Measurements from ENCODE around the gene CEP290. TPM values are rescaled to one million over a fixed set of nuclear protein-coding genes. Genes with fewer than 3 reads are reported as not detected.

The CEP290 gene
- total RNA-seq, 1 experiment from 2014 or later, result 12.8 TPM

- no peak overlapping the region for H3K4me3 Mint-ChIP-seq
- H3K23me2 ChIP-seq (ENCODE audit: insufficient read length, low read depth, low read length, poor library complexity, severe bottlenecking), result no peaks in the 10 kb centered on the region
- H3K14ac ChIP-seq (ENCODE audit: insufficient read depth, low read length), result no peak overlapping the region
- no peaks in the 10 kb centered on the region for H3K4me1 Mint-ChIP-seq
- H3K4ac ChIP-seq (ENCODE audit: low read depth, low read length), result no peak overlapping the region
- H3K79me1 ChIP-seq (ENCODE audit: insufficient read depth, low read depth, low read length, poor library complexity, severe bottlenecking), result no peaks in the 10 kb centered on the region
- peaks cover 4 to 32% (median 28%) of the 10 kb centered on the region in 3 experiments; a peak in 6 of 7 replicates for H3K36me3 Mint-ChIP-seq (ENCODE audit: insufficient read depth in 1 of 3, low read depth in 3 of 3)
- no peaks in the 10 kb centered on the region for H3K79me2 ChIP-seq (ENCODE audit: insufficient read depth, low read length)
- no peaks in the 10 kb centered on the region for H3K27me3 ChIP-seq (ENCODE audit: insufficient read depth, low read length)
- TF ChIP-seq, protein P1, sequence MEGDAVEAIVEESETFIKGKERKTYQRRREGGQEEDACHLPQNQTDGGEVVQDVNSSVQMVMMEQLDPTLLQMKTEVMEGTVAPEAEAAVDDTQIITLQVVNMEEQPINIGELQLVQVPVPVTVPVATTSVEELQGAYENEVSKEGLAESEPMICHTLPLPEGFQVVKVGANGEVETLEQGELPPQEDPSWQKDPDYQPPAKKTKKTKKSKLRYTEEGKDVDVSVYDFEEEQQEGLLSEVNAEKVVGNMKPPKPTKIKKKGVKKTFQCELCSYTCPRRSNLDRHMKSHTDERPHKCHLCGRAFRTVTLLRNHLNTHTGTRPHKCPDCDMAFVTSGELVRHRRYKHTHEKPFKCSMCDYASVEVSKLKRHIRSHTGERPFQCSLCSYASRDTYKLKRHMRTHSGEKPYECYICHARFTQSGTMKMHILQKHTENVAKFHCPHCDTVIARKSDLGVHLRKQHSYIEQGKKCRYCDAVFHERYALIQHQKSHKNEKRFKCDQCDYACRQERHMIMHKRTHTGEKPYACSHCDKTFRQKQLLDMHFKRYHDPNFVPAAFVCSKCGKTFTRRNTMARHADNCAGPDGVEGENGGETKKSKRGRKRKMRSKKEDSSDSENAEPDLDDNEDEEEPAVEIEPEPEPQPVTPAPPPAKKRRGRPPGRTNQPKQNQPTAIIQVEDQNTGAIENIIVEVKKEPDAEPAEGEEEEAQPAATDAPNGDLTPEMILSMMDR (conservative IDR thresholded peaks at IDR 0.05), result no peak
- no peak overlapping the region for H2BK120ac ChIP-seq (ENCODE audit: low read depth, low read length, poor library complexity, severe bottlenecking)
- DNase-seq, result no peak
- no peak overlapping the region for H2BK15ac ChIP-seq (ENCODE audit: low read depth, low read length)
- H4K91ac ChIP-seq (ENCODE audit: insufficient read length, low read depth, low read length), result no peak overlapping the region
- no peaks in the 10 kb centered on the region for H4K20me1 ChIP-seq (ENCODE audit: control insufficient read depth, insufficient read depth, insufficient read length)
- H2BK5ac ChIP-seq (ENCODE audit: insufficient read length, low read length), result no peak overlapping the region
- no peak overlapping the region for H4K5ac ChIP-seq (ENCODE audit: insufficient read length, low read depth, low read length)
- H3K56ac ChIP-seq (ENCODE audit: insufficient read length, low read depth, low read length), result no peak overlapping the region
- no peak overlapping the region for H3K27ac ChIP-seq (ENCODE audit: insufficient read length, low read depth, low read length)
- no peaks in the 10 kb centered on the region for H3K4me1 ChIP-seq (ENCODE audit: insufficient read depth, low read length)
- no peaks in the 10 kb centered on the region for H3K27me3 Mint-ChIP-seq (ENCODE audit: low read depth)
- H3K9me3 ChIP-seq (ENCODE audit: control insufficient read depth, low read depth, low read length), result no peaks in the 10 kb centered on the region
- no CpG with 5 or more reads among the region's 3 CpGs for WGBS (ENCODE audit: extremely low coverage, insufficient read length, low lambda C conversion rate)
- no peaks in the 10 kb centered on the region for H3K9me3 Mint-ChIP-seq
- H2BK12ac ChIP-seq (ENCODE audit: insufficient read length, low read depth, low read length), result no peak overlapping the region
- peak overlapping the region in 1 of 3 experiments; percentile 64; a peak in 1 of 7 replicates for H3K27ac Mint-ChIP-seq
- no peak overlapping the region for H2BK20ac ChIP-seq (ENCODE audit: low read depth, low read length, poor library complexity, severe bottlenecking)
- H3K9ac ChIP-seq (ENCODE audit: extremely low read depth, insufficient read length, low read length), result no peak overlapping the region
- H3K23ac ChIP-seq (ENCODE audit: insufficient read length, low read depth, low read length), result no peak overlapping the region
- no peak overlapping the region for H4K8ac ChIP-seq (replicated peaks; ENCODE audit: insufficient read length, low read depth, low read length)
- no peak overlapping the region for H3K4me2 ChIP-seq (ENCODE audit: insufficient read depth, insufficient read length, low read length)
- no peak overlapping the region for H2AFZ ChIP-seq (ENCODE audit: low read length)
- H3K18ac ChIP-seq (ENCODE audit: insufficient read length, low read depth, low read length), result no peak overlapping the region
- no peak overlapping the region for H2AK5ac ChIP-seq (ENCODE audit: insufficient read length, low read length)
- H3T11ph ChIP-seq (ENCODE audit: low read length), result no peak overlapping the region
Observed at GRCh38 chr12:88113871-88114270, 28.0 kb downstream of the CEP290 start.

Data from H9 (cell line).